HG02973 (cell line): ENCODE measurements around the gene ETV3.

ENCODE experiments used
- ATAC-seq: cut with Tn5 transposase; IDR thresholded peaks from one replicate; pipeline ENCODE4 v1.9.1; 2021; ENCODE audit warnings: moderate library complexity; ENCODE audit not compliant: unreplicated experiment

The ETV3 gene

GRCh38 chr1:157095091-157095490, 43.1 kb downstream of the ETV3 start:
- no peak for ATAC-seq

DNA sequence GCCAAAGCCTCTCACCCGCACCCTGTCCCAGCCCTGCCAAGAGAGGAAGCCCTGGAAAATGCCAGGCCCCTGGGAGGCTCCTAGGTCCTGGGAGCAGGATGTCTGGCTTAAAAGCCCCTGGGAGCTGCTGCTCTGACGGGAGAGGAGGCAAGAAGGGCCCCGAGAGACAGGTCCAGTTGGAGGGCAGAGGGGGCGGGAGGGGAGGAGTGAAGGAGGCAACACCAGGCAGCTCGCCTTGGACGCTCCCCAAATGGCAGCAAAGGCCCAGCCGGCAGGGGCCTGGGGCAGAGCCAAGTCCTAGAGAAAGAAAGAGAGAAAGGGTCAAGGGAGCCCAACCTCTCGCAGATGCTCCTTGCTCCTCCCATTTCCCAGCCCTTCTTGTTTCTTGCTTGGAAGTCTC, 45.4 kb downstream of the ETV3 start:
- ATAC-seq, result no peak

- ATAC-seq, result no peak
Measured at GRCh38 chr1:157091668-157092273, 46.4 kb downstream of the ETV3 start.

DNA sequence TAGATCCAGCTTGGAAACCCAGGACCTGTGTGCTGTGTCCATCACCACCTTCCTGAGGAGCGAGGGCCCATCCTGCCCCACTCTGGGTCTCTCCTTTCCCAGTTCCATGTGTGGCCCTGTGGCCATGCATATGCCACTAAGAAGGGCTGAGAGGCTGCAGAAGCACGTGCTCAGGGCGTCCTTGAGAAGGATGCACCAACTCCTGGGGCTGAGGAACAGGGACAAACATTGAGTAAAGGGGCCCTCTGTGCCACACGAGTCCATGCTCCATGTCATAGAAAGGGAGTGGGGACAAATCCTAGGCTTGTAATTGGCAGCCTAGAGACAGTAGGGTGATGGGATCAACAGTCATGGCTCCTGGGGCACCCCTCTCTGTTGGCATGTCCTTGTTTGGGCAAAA, 47.0 kb downstream of the ETV3 start:
- no peak for ATAC-seq

DNA sequence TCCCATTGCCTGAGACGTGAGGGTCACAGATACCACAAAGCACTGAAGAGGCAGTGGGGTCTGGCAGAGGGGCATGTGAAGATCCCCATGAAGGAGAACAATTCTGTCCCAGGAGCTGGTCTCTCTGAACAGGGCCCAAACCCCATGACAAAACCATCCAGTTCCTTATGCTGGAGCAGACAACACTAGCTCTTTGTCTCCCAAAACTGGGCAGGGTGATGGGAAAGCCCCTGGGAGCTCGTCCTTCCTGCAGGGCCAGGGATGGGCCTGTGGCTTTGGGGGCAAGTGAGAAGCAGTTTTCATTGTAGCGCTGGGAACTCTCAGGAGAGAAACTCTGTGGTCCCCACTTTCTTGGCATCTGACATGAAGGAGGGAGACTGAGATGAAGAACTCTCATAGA, 47.4 kb downstream of the ETV3 start:
- ATAC-seq, result no peak

DNA sequence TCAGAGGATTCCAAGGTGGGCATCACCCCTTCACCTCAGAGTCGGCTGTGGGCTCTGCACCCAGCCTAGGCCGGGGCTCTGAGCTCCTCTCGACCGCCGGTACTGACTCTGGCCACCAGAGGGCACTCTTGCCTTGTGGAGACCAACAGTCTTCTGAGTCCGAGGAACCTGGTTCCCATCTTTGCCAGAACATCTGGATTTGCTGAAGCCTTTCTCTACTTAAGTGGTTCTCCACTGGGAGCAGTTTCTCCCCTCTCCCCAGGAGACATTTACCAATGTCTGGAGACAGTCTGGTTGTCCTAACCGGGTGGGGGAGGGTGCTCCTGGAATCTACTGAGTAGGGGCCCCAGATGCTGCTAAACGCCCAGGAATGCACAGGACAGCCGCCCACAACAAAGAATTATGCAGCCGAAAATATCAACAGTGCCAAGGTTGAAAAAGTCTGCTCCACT, 48.0 kb downstream of the ETV3 start:
- ATAC-seq, result no peak

DNA sequence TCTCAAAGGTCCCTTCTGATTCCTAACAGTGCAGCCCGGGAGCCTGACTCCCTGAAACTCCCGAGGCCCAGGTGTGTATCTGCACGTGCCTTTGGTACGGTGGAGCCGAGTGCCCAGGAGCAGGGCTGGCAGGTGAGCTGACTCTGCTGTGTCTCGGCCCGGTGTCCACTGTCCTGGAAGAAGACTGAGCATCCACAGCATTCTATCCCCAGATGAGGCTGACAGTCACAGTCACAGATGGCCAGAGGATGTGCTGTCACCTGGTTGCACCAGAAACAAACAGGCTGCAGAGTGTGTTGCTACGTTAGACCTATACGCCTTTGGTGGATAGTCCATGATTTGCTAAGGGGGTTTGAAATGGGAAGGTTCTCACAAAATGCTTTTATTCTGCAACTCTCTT, 48.4 kb downstream of the ETV3 start:
- no peak for ATAC-seq

- ATAC-seq, result no peak
Measured at GRCh38 chr1:157088607-157089006, 49.6 kb downstream of the ETV3 start.

- no peak for ATAC-seq
Measured at GRCh38 chr1:157087030-157087429, 51.2 kb downstream of the ETV3 start.

GRCh38 chr1:157086299-157086698, 51.9 kb downstream of the ETV3 start:
- ATAC-seq, result no peak

DNA sequence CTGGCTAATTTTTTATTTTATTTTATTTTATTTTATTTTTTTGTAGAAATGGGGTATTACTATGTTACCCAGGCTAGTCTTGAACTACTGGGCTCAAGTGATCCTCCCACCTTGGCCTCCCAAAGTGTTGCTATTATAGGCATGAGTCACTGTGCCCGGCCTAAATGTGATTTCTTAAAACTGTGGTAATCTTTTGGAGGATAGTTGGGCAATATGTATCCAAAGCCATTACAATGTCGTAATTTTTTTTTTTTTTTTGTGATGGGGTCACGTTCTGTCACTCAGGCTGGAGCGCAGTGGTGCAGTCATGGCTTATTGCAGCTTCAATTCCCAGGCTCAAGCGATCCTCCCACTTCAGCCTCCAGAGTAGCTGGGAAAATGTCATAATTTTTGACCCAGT, 52.8 kb downstream of the ETV3 start:
- ATAC-seq, result no peak

GRCh38 chr1:157084720-157085119, 53.5 kb downstream of the ETV3 start:
- ATAC-seq, result no peak

- ATAC-seq, result no peak
Measured at GRCh38 chr1:157081707-157082106, 56.5 kb downstream of the ETV3 start.

DNA sequence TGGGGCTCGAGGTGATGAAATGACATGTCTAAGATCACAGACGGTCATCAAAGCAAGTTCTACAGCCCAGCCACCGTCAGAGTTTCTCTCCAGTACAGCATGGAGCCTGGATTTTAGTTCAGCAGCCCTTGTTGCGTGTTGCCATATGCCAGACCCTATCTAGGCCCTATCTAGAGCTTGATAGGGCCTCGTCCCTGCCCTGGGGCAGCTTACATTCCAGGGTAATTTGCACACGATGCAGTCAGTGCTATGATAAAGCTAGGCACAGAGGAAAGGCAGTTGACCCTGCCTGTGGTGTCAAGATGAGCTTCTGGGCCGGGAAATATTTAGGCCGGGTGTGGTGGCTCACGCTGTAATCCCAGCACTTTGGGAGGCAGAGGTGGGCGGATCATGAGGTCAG, 57.5 kb downstream of the ETV3 start:
- no peak for ATAC-seq

GRCh38 chr1:157077394-157077793, 60.8 kb downstream of the ETV3 start:
- ATAC-seq, result no peak

DNA sequence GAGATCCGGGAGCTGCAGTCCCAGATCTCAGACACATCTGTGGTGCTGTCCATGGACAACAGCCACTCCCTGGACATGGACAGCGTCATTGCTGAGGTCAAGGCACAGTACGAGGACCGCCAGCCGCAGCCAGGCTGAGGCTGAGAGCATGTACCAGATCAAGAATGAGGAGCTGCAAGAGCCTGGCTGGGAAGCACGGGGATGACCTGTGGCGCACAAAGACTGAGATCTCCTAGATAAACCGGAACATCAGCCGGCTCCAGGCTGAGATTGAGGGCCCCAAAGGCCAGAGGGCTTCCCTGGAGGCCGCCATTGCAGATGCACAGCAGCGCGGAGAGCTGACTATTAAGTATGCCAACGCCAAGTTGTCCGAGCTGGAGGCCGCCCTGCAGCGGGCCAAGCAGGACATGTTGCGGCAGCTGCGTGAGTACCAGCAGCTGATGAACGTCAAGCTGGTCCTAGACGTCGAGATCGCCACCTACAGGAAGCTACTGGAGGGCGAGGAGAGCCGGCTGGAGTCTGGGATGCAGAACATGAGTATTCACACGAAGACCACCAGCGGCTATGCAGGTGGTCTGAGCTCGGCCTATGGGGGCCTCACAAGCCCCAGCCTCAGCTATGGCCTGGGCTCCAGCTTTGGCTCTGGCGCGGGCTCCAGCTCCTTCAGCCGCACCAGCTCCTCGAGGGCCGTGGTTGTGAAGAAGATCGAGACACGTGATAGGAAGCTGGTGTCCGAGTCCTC, 64.1 kb downstream of the ETV3 start:
- no peak for ATAC-seq
